Mesendoderm (in vitro differentiated cells): ENCODE data around the gene GTPBP10.

ENCODE experiments used
- DNase-seq: peaks from one replicate; pipeline ENCODE4 v3.0.0; 2013
- H2AK5ac ChIP-seq: 2 replicates; pipeline ENCODE4 v1.6.1; 2013; ENCODE audit warnings: low read length, inconsistent platforms
- H2BK120ac ChIP-seq: 2 replicates; pipeline ENCODE4 v1.6.1; 2013; ENCODE audit warnings: low read depth, mild to moderate bottlenecking, low read length, moderate library complexity, mixed read lengths
- H2BK15ac ChIP-seq: replicated peaks from 2 replicates; pipeline ENCODE4 v1.6.1; 2013; ENCODE audit warnings: low read depth, mild to moderate bottlenecking, moderate library complexity
- H2BK5ac ChIP-seq: 2 replicates; pipeline ENCODE4 v1.6.1; 2013; ENCODE audit warnings: low read length, inconsistent platforms
- H3K18ac ChIP-seq: 2 replicates; pipeline ENCODE4 v1.6.1; 2013; ENCODE audit warnings: mild to moderate bottlenecking, low read length, mixed read lengths
- H3K23ac ChIP-seq: one replicate; pipeline ENCODE4 v1.6.1; 2013; ENCODE audit warnings: low read length
- H3K27ac ChIP-seq: 2 replicates; pipeline ENCODE4 v1.5.1; 2013; ENCODE audit warnings: low read depth, mild to moderate bottlenecking, inconsistent platforms, low read length, moderate library complexity
- H3K27me3 ChIP-seq: 2 replicates; pipeline ENCODE4 v1.6.1; 2013; ENCODE audit warnings: low read length, control low read depth, mild to moderate bottlenecking, inconsistent platforms; ENCODE audit not compliant: insufficient read depth, poor library complexity
- H3K36me3 ChIP-seq: 2 replicates; pipeline ENCODE4 v1.6.1; 2013; ENCODE audit warnings: low read length, inconsistent platforms; ENCODE audit not compliant: control insufficient read depth, insufficient read depth
- H3K4ac ChIP-seq: one replicate; pipeline ENCODE4 v1.6.1; 2013; ENCODE audit warnings: low read depth, mild to moderate bottlenecking, low read length, moderate library complexity
- H3K4me1 ChIP-seq: 2 replicates; pipeline ENCODE4 v1.6.1; 2013; ENCODE audit warnings: low read depth, low read length, inconsistent platforms; ENCODE audit not compliant: control insufficient read depth
- H3K4me2 ChIP-seq: 2 replicates; pipeline ENCODE4 v1.6.1; 2013; ENCODE audit warnings: low read length
- H3K4me3 ChIP-seq: 2 replicates; pipeline ENCODE4 v1.5.1; 2013; ENCODE audit warnings: mild to moderate bottlenecking, low read length
- H3K56ac ChIP-seq: one replicate; pipeline ENCODE4 v1.6.1; 2013; ENCODE audit warnings: low read length
- H3K79me1 ChIP-seq: 2 replicates; pipeline ENCODE4 v1.6.1; 2013; ENCODE audit warnings: low read length, inconsistent platforms
- H3K79me2 ChIP-seq: 2 replicates; pipeline ENCODE4 v1.6.1; 2013; ENCODE audit warnings: mild to moderate bottlenecking, low read length; ENCODE audit not compliant: control insufficient read depth, insufficient read depth
- H3K9ac ChIP-seq: 2 replicates; pipeline ENCODE4 v1.6.1; 2013; ENCODE audit warnings: low read length, inconsistent platforms
- H4K5ac ChIP-seq: one replicate; pipeline ENCODE4 v1.6.1; 2013; ENCODE audit warnings: low read length
- H4K8ac ChIP-seq: one replicate; pipeline ENCODE4 v1.6.1; 2013; ENCODE audit warnings: low read depth, mild to moderate bottlenecking, control low read depth, low read length, moderate library complexity
- WGBS: extraction: QIAGEN DNeasy Blood & Tissue Kit; methylation state at CpG from one replicate; pipeline ENCODE4 v1.1.7; 2013; ENCODE audit warnings: low lambda C conversion rate, missing lambda C conversion rate; ENCODE audit not compliant: insufficient coverage; ENCODE audit errors: extremely low coverage; 5-methylcytosine and 5-hydroxymethylcytosine counted together

GTPBP10 gene

DNA sequence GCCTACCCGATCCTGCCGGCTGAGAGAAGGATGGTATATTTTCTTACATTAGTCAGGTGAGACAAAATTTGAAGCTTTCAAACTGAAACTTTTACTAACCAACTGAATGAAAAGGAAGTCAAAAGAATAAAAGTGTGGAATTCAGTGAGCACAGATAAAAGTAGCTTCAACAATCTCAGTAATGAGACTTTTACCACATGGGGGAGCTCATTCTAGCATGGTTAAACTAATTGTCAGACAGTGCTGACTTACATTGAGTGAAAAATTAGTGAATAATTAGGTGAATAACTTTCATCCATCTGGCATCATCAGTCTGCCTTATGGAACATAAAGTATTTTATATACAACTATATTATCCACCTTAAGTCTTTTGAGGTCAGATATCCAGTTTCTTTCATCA is 33.8 kb upstream of the GTPBP10 start:
- H3K4ac ChIP-seq, result no peak overlapping the region
- DNase-seq, result no peak
- no peak overlapping the region for H2BK120ac ChIP-seq
- WGBS, result no CpG with 5 or more reads among the region's 2 CpGs
- H3K56ac ChIP-seq, result no peak overlapping the region
- H3K27me3 ChIP-seq, result no peaks in the 10 kb centered on the region
- no peak overlapping the region for H3K4me2 ChIP-seq
- no peak overlapping the region for H2BK5ac ChIP-seq
- H3K27ac ChIP-seq, result no peak overlapping the region
- no peak overlapping the region for H3K18ac ChIP-seq
- no peak overlapping the region for H4K5ac ChIP-seq
- no peak overlapping the region for H4K8ac ChIP-seq
- no peak overlapping the region for H3K4me3 ChIP-seq
- H3K79me1 ChIP-seq, result no peaks in the 10 kb centered on the region
- H2AK5ac ChIP-seq, result no peak overlapping the region
- H3K4me1 ChIP-seq, result no peaks in the 10 kb centered on the region
- H2BK15ac ChIP-seq, result no peak overlapping the region
- no peak overlapping the region for H3K9ac ChIP-seq
- no peaks in the 10 kb centered on the region for H3K79me2 ChIP-seq
- no peaks in the 10 kb centered on the region for H3K36me3 ChIP-seq
- H3K23ac ChIP-seq, result no peak overlapping the region

- Histone ChIP-seq H3K4me2 (no peak overlapping the region), H2BK5ac (no peak overlapping the region), H2BK15ac (no peak overlapping the region)
Measured at GRCh38 chr7:90313907-90314306, 32.6 kb upstream of the GTPBP10 start.

GRCh38 chr7:90320014-90320413 is 26.5 kb upstream of the GTPBP10 start:
- Histone ChIP-seq H2BK5ac (no peak overlapping the region), H3K4me3 (no peak overlapping the region), H3K27ac (no peak overlapping the region), H2BK120ac (no peak overlapping the region), H3K9ac (no peak overlapping the region), H2BK15ac (no peak overlapping the region), H3K79me2 (no peaks in the 10 kb centered on the region), H2AK5ac (no peak overlapping the region), H3K27me3 (peaks cover 19% of the 10 kb centered on the region), H3K56ac (no peak overlapping the region), H3K18ac (no peak overlapping the region), H3K36me3 (no peaks in the 10 kb centered on the region), H4K5ac (no peak overlapping the region), H3K23ac (no peak overlapping the region), H3K4me1 (no peaks in the 10 kb centered on the region), H4K8ac (no peak overlapping the region), H3K79me1 (no peaks in the 10 kb centered on the region), H3K4me2 (no peak overlapping the region), H3K4ac (no peak overlapping the region)
- no CpG with 5 or more reads among the region's 7 CpGs for WGBS
- DNase-seq, result no peak

More at GRCh38 chr7:90313907-90314306, 32.6 kb upstream of the GTPBP10 start:
- Histone ChIP-seq H3K9ac (no peak overlapping the region), H4K8ac (no peak overlapping the region), H2AK5ac (no peak overlapping the region), H2BK120ac (no peak overlapping the region), H3K27ac (no peak overlapping the region), H3K4me1 (no peaks in the 10 kb centered on the region), H3K79me1 (no peaks in the 10 kb centered on the region), H3K27me3 (no peaks in the 10 kb centered on the region), H3K56ac (no peak overlapping the region), H3K4me3 (no peak overlapping the region), H3K18ac (no peak overlapping the region), H3K4ac (no peak overlapping the region), H3K36me3 (no peaks in the 10 kb centered on the region), H3K23ac (no peak overlapping the region), H4K5ac (no peak overlapping the region), H3K79me2 (no peaks in the 10 kb centered on the region)
- no CpG with 5 or more reads among the region's 4 CpGs for WGBS
- DNase-seq, result no peak

- H3K4me3 ChIP-seq, result no peak overlapping the region
Measured at GRCh38 chr7:90320418-90320800, 26.1 kb upstream of the GTPBP10 start.

DNA sequence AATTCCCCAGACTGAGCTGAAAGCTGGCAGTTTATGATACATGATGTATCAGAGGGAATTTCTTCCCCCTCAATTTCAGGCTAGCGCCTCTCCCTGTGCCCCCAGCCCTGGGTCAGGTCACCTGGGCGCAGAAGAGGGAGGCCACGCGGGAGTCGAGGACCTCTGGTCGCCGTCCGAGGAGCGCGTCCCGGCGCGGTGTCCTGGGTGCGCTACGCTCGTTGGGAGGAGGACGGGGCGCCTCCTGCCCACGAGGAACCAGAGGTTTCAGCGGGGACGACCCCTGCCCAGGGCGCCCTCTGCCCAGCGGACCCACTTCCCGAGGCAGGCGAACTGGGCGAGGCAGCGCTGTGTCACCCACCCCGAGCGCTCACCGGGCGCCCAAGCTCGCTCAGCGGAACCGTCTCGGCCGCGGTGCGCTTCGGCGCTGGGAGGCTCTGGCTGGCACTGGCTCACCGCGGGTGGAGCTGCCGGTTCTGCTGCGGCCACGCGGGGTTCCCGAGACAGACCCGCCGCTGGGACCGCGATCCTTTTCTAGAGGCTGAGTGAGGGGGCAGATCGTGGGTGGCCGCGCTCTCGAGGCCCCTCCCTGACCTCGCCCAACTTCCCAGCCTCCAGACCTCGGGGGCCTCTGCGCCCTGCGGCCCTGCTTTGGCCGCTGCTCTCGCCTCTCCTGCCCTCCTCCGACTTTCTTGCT is 25.6 kb upstream of the GTPBP10 start, which contains the start of gene FAM237B:
Gene FAM237B (minus strand): TSS at position 504 of the 694 bp plus-strand sequence. CDS start 1,556 bp downstream, outside the sequence.
- no peaks in the 10 kb centered on the region for H3K36me3 ChIP-seq
- no peak within 1 kb of the TSS for H2AK5ac ChIP-seq
- H3K4me3 ChIP-seq, result peak within 1 kb of the TSS; percentile 22
- H3K56ac ChIP-seq, result peak within 1 kb of the TSS; percentile 75
- peak; percentile 21 for DNase-seq
- no peak within 1 kb of the TSS for H3K18ac ChIP-seq
- WGBS, result no CpG with 5 or more reads among the region's 62 CpGs
- H4K5ac ChIP-seq, result no peak within 1 kb of the TSS
- H4K8ac ChIP-seq, result no peak within 1 kb of the TSS
- no peak within 1 kb of the TSS for H2BK5ac ChIP-seq
- H3K27ac ChIP-seq, result no peak within 1 kb of the TSS
- no peak within 1 kb of the TSS for H2BK120ac ChIP-seq
- H3K27me3 ChIP-seq, result peaks cover 19% of the 10 kb centered on the region
- H3K79me2 ChIP-seq, result no peaks in the 10 kb centered on the region
- H3K4ac ChIP-seq, result no peak within 1 kb of the TSS
- no peak within 1 kb of the TSS for H2BK15ac ChIP-seq
- peak within 1 kb of the TSS; percentile 55 for H3K9ac ChIP-seq
- no peaks in the 10 kb centered on the region for H3K79me1 ChIP-seq
- H3K23ac ChIP-seq, result no peak within 1 kb of the TSS
- H3K4me2 ChIP-seq, result peak within 1 kb of the TSS; percentile 80
- no peaks in the 10 kb centered on the region for H3K4me1 ChIP-seq

More at GRCh38 chr7:90320418-90320800, 26.1 kb upstream of the GTPBP10 start:
- no peak overlapping the region for H3K23ac ChIP-seq
- peak overlapping the region; percentile 80 for H3K4me2 ChIP-seq
- no peaks in the 10 kb centered on the region for H3K4me1 ChIP-seq
- H3K36me3 ChIP-seq, result no peaks in the 10 kb centered on the region
- H3K56ac ChIP-seq, result no peak overlapping the region
- H2BK120ac ChIP-seq, result no peak overlapping the region
- no peak overlapping the region for H3K18ac ChIP-seq
- no peak overlapping the region for H2BK5ac ChIP-seq
- H3K79me1 ChIP-seq, result no peaks in the 10 kb centered on the region
- H3K9ac ChIP-seq, result no peak overlapping the region
- no peak for DNase-seq
- no CpG with 5 or more reads among the region's 7 CpGs for WGBS
- H4K8ac ChIP-seq, result no peak overlapping the region
- peaks cover 19% of the 10 kb centered on the region for H3K27me3 ChIP-seq
- no peaks in the 10 kb centered on the region for H3K79me2 ChIP-seq
- H2BK15ac ChIP-seq, result no peak overlapping the region
- no peak overlapping the region for H3K27ac ChIP-seq
- no peak overlapping the region for H3K4ac ChIP-seq
- H4K5ac ChIP-seq, result no peak overlapping the region
- H2AK5ac ChIP-seq, result no peak overlapping the region

GRCh38 chr7:90322837-90323236 is 23.7 kb upstream of the GTPBP10 start:
- no peak overlapping the region for H3K56ac ChIP-seq
- no peak overlapping the region for H3K18ac ChIP-seq
- H4K8ac ChIP-seq, result no peak overlapping the region
- no peaks in the 10 kb centered on the region for H3K79me1 ChIP-seq
- no peak overlapping the region for H3K27ac ChIP-seq
- no peak overlapping the region for H3K4ac ChIP-seq
- H2BK5ac ChIP-seq, result no peak overlapping the region
- no peak overlapping the region for H4K5ac ChIP-seq
- H3K23ac ChIP-seq, result no peak overlapping the region
- no peak overlapping the region for H3K9ac ChIP-seq
- H3K4me1 ChIP-seq, result no peaks in the 10 kb centered on the region
- peaks cover 19% of the 10 kb centered on the region for H3K27me3 ChIP-seq
- no peak overlapping the region for H2BK120ac ChIP-seq
- H3K4me3 ChIP-seq, result no peak overlapping the region
- H3K36me3 ChIP-seq, result no peaks in the 10 kb centered on the region
- no peak for DNase-seq
- no peak overlapping the region for H2BK15ac ChIP-seq
- H3K4me2 ChIP-seq, result no peak overlapping the region
- H3K79me2 ChIP-seq, result no peaks in the 10 kb centered on the region
- H2AK5ac ChIP-seq, result no peak overlapping the region
